ENCODE data around the gene ERP44. TPM values are rescaled to one million over a fixed set of nuclear protein-coding genes. Genes with fewer than 3 reads are reported as not detected.
"Not testable (repeated sequence)": the region's sequence is repeated elsewhere in the genome, so short reads cannot be mapped to it uniquely, and the experiment has no call there.

Gene ERP44
- total RNA-seq = 14.8 and 16.5 TPM in 2 replicates

DNA sequence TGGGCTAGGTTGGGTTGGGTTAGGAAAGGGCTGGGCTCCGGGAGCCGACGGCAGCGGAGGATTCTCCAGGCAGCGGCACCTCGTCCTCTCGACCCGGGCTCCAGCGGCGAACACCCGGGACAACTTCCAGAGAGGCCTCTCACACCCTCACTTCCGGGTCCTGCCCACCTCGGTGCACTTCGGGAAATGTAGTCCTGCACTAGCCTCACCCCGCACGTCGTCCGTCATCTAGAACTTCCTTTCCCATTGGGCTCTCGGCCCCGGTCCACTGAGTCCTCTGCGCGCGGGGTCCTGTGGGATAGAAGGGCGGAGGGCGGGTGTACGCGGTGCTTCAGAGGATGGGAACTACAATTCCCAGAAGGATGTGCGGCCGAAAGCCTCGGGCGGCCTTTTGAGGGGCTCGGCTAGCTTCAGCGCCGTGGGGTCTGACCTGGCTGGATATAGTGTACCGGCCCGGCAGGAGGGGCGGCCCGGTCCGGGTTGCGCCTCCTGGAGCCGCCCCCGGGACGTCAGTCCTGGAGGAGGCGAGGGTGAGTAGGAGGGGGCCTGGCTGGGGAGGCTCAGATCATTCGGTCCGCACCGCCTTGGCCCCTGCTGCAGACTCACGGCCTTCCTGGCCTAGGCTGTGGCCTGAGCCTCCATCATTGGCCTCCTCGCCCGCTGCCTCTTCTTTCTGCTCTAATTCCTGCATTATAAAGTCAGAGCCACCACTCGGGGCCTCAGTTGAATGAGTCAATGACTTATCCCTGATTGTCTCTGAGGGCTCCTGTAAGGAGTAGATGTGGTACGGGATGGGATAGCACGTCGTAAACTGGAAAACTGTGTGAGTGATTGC lies at the start of gene ERP44, which contains the start of gene INVS:
Gene ERP44, minus strand, starts transcription at position 114 of the 835 bp plus-strand sequence. CDS start 160 bp downstream, outside the sequence.
Gene INVS, plus strand, starts transcription at position 357 of the 835 bp plus-strand sequence. CDS start 5,279 bp downstream, outside the sequence.
- Mint-ChIP-seq H3K4me1 (peaks cover 42% of the 10 kb centered on the region), H3K36me3 (ENCODE audit: low read depth) (peaks cover 11% of the 10 kb centered on the region), H3K27me3 (no peaks in the 10 kb centered on the region), H3K27ac (peak within 1 kb of the TSS; percentile 97), H3K9me3 (no peaks in the 10 kb centered on the region), H3K4me3 (peak within 1 kb of the TSS; percentile 100)
- ChIA-PET POLR2A (interaction anchor here (0.9 to 1.6 kb wide), 2 partner anchors 15 to 20 kb away, joined by 3 to 8 read pairs; no protein-coding TSS in a partner anchor), CTCF (no interaction called here)
- intact Hi-C loops (cut with micrococcal nuclease) = loop anchor here (1.0 to 5.0 kb wide), 11 partner anchors 15 to 1300 kb away; partner anchors contain the start of genes MRPL50, SEC61B, STX17 and TEX10
- ATAC-seq (ENCODE audit: low read depth) = peak; percentile 99
- peak; percentile 86 for DNase-seq
- TF ChIP-seq, protein P1, sequence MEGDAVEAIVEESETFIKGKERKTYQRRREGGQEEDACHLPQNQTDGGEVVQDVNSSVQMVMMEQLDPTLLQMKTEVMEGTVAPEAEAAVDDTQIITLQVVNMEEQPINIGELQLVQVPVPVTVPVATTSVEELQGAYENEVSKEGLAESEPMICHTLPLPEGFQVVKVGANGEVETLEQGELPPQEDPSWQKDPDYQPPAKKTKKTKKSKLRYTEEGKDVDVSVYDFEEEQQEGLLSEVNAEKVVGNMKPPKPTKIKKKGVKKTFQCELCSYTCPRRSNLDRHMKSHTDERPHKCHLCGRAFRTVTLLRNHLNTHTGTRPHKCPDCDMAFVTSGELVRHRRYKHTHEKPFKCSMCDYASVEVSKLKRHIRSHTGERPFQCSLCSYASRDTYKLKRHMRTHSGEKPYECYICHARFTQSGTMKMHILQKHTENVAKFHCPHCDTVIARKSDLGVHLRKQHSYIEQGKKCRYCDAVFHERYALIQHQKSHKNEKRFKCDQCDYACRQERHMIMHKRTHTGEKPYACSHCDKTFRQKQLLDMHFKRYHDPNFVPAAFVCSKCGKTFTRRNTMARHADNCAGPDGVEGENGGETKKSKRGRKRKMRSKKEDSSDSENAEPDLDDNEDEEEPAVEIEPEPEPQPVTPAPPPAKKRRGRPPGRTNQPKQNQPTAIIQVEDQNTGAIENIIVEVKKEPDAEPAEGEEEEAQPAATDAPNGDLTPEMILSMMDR (IDR thresholded peaks at IDR 0.05) = no peak

DNA sequence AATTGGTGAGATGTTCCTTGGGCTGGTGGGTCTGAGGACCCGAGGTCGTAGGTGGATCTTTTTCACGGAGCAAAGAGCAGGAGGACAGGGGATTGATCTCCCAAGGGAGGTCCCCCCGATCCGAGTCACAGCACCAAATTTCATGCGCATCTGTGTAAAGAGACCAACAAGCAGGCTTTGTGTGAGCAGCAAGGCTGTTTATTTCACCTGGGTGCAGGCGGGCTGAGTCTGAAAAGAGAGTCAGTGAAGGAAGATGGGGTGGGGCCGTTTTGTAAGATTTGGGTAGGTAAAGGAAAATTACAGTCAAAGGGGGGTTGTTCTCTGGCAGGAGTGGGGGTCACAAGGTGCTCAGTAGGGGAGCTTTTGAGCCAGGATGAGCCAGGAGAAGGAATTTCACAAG lies 47.2 kb upstream of the ERP44 start:
- POLR2A ChIA-PET = not testable (repeated sequence)

DNA sequence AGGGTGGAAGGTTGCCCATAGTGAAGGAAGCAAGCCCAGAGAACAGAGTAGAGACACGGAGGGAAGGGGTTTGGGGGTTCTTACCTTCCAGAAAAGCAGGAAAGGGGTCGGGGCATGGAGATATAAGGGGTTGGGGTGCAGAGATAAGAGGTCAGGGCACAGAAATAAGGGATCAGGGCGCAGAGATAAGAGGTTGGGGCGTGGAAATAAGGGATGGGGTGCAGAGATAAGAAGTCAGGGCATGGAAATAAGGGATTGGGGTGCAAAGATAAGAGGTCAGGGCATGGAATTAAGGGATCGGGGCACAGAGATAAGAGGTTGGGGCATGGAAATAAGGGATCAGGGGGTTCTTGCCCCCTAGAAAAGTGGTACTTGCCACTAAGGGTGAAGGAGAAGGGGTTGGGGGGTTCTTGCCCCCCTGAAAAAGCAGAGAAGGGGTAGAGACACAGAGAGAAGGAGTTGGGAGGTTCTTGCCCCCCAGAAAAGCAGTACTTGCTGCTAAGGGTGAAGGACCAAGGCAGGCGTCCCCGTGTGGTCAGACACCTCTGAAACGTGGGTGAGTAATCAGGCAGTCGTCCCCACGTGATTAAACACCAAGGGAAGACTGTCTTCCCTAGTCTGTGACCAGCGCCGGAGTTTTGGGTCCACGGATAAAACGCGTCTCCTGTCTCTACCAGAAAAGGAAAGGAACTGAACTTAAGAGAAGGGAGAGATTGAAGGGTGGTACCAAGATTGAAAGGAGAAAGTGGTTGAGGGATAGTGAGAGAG lies 46.6 kb upstream of the ERP44 start:
- ATAC-seq (ENCODE audit: low read depth); H3K36me3 Mint-ChIP-seq (ENCODE audit: low read depth); POLR2A ChIA-PET; H3K9me3 Mint-ChIP-seq; H3K27me3 Mint-ChIP-seq; CTCF ChIA-PET; H3K4me1 Mint-ChIP-seq; intact Hi-C loops (cut with micrococcal nuclease); H3K4me3 Mint-ChIP-seq; DNase-seq; H3K27ac Mint-ChIP-seq: not testable (repeated sequence)

More for the DNA sequence above, 47.2 kb upstream of the ERP44 start:
- ATAC-seq (ENCODE audit: low read depth); H3K9me3 Mint-ChIP-seq; intact Hi-C loops (cut with micrococcal nuclease); H3K4me3 Mint-ChIP-seq; DNase-seq; CTCF ChIA-PET; H3K27me3 Mint-ChIP-seq; H3K4me1 Mint-ChIP-seq; H3K36me3 Mint-ChIP-seq (ENCODE audit: low read depth); H3K27ac Mint-ChIP-seq: not testable (repeated sequence)

DNA sequence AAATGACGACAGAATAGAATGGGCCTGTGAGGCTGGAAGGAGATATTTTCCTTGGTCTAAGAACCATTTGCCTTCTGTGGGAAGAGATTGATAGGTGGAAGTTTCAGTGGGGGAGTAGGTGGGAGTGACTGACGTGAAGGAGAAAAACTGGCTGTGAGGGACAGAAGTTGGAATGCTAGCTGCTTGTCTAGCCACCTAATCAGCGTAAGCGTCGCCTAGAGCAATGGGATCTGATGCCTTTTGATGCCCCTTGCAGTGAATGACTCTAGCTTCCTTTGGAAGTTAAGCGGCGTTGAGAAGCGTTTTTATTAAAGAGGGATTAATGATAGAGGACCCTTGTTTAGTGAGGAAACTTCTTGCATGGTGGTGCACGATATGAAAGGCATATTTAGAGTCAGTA lies 43.1 kb upstream of the ERP44 start:
- H3K9me3 Mint-ChIP-seq; H3K36me3 Mint-ChIP-seq (ENCODE audit: low read depth); H3K27me3 Mint-ChIP-seq; POLR2A ChIA-PET; DNase-seq; intact Hi-C loops (cut with micrococcal nuclease); H3K4me1 Mint-ChIP-seq; ATAC-seq (ENCODE audit: low read depth); H3K4me3 Mint-ChIP-seq; CTCF ChIA-PET; H3K27ac Mint-ChIP-seq: not testable (repeated sequence)

DNA sequence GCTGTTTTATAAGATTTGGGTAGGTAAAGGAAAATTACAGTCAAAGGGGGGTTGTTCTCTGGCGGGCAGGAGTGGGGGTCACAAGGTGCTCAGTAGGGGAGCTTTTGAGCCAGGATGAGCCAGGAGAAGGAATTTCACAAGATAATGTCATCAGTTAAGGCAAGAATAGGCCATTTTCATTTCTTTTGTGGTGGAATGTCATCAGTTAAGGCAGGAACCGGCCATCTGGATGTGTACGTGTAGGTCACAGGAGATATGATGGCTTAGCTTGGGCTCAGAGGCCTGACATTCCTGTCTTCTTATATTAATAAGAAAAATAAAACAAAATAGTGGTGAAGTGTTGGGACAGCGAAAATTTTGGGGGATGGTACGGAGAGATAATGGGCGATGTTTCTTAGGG lies 41.5 kb upstream of the ERP44 start:
- H3K27ac Mint-ChIP-seq; H3K4me3 Mint-ChIP-seq; ATAC-seq (ENCODE audit: low read depth); H3K27me3 Mint-ChIP-seq; CTCF ChIA-PET; intact Hi-C loops (cut with micrococcal nuclease); POLR2A ChIA-PET; H3K9me3 Mint-ChIP-seq; H3K4me1 Mint-ChIP-seq; DNase-seq; H3K36me3 Mint-ChIP-seq (ENCODE audit: low read depth): not testable (repeated sequence)

DNA sequence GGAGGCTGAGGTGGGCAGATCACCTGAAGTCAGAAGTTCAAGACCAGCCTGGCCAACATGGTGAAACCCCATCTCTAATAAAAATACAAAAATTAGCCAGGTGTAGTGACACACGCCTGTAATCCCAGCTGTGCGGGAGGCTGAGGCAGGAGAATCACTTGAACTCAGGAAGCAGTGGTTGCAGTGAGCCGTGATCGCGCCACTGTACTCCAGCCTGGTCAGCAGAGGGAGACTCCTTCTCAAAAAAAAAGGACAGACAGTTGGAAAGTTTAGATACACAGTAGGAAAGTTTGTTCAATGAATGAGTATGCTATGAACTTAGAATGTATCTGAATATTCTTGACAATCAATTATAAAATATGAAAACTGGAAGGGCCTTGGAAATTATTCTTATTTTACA lies 38.0 kb upstream of the ERP44 start:
- H3K9me3 Mint-ChIP-seq; H3K4me3 Mint-ChIP-seq; H3K27ac Mint-ChIP-seq; H3K4me1 Mint-ChIP-seq; H3K27me3 Mint-ChIP-seq; ATAC-seq (ENCODE audit: low read depth); DNase-seq; intact Hi-C loops (cut with micrococcal nuclease); CTCF ChIA-PET; POLR2A ChIA-PET: not testable (repeated sequence)
- peaks cover 22% of the 10 kb centered on the region for H3K36me3 Mint-ChIP-seq (ENCODE audit: low read depth)

DNA sequence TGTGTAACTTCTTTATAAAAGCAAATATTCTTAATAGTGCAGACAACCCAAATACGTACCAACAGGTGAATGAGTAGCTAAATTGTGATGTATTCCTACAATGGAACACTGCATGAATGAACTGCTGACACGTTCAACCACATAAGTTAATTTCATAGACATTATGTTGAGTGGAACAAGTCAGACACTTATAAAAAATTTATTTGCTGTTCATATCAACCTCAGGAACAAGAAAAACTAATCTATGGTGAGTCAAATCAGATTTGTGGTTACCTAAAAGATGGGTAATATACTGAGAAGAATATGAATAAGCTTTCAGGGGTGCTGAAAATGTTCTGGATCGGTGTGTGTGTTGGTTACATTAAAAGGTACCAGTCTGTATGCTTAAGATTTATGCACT lies 35.9 kb upstream of the ERP44 start:
- POLR2A ChIA-PET = no interaction called here
- intact Hi-C loops (cut with micrococcal nuclease) = no loop called here
- ATAC-seq (ENCODE audit: low read depth) = no peak

More for the DNA sequence above, 35.9 kb upstream of the ERP44 start:
- no peak overlapping the region for H3K4me3 Mint-ChIP-seq
- CTCF ChIA-PET = no interaction called here
- TF ChIP-seq, protein P1 (IDR thresholded peaks at IDR 0.05) = no peak
- H3K9me3 Mint-ChIP-seq = peaks cover 4% of the 10 kb centered on the region
- no peaks in the 10 kb centered on the region for H3K4me1 Mint-ChIP-seq
- peaks cover 30% of the 10 kb centered on the region for H3K36me3 Mint-ChIP-seq (ENCODE audit: low read depth)
- H3K27me3 Mint-ChIP-seq = no peaks in the 10 kb centered on the region
- H3K27ac Mint-ChIP-seq = no peak overlapping the region
- DNase-seq = no peak

Measured in activated B cell treated with CpG ODN at 0.5 μM for 24 hours (primary cell).